HFF-Myc (cell line): ENCODE results near the gene ZNF579.

Experiments used
- DNase-seq: peaks from one replicate; pipeline ENCODE4 v3.0.0-alpha.2; 2011; ENCODE audit warnings: low read depth; ENCODE audit errors: extremely low read depth
- H3K4me3 ChIP-seq: replicated peaks from 2 replicates; pipeline ENCODE4 v1.5.1; 2011; ENCODE audit warnings: low read depth, mild to moderate bottlenecking, control low read depth, low read length
- CTCF ChIP-seq: IDR thresholded peaks from 2 replicates; pipeline ENCODE4 v1.5.1; 2012; ENCODE audit warnings: mild to moderate bottlenecking, low read depth, low read length, control low read depth; ENCODE audit errors: missing control alignments

The ZNF579 gene

GRCh38 chr19:55594996-55595545 is 14.4 kb upstream of the ZNF579 start:
- no peak for TF ChIP-seq CTCF
- no peak for DNase-seq
- H3K4me3 ChIP-seq, result no peak overlapping the region

DNA sequence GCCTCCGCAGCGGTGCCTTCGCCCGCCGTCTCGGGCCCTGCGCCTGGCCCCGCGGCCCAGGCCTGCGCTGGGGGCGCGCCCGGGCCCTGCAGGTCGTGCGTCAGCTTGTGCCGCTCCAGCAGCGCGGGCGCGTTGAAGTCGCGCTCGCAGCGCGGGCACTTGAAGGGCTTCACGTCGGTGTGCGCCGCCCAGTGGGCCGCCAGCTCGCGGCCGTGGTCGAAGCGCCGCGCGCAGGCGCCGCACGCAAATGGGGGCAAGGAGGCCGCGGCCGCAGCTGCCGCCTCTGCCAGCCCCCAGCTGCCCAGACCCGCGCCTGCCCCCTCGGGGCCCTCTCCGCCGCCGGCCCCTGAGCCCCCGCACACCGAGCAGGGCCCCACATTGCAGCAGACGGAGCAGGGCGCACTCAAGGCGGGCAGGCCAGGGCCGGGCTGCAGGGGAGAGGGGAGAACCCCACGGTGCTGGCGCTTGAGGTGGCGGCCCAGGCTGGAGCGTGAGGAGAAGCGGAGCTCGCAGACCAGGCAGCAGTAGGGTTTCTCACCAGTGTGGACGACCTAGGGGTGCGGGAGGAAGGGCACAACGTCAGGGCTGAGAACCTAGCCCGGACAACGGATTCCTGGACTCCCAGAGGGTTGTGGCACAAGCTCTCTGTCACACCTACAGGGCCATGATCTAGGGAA is 12.6 kb upstream of the ZNF579 start:
- no peak for TF ChIP-seq CTCF

DNA sequence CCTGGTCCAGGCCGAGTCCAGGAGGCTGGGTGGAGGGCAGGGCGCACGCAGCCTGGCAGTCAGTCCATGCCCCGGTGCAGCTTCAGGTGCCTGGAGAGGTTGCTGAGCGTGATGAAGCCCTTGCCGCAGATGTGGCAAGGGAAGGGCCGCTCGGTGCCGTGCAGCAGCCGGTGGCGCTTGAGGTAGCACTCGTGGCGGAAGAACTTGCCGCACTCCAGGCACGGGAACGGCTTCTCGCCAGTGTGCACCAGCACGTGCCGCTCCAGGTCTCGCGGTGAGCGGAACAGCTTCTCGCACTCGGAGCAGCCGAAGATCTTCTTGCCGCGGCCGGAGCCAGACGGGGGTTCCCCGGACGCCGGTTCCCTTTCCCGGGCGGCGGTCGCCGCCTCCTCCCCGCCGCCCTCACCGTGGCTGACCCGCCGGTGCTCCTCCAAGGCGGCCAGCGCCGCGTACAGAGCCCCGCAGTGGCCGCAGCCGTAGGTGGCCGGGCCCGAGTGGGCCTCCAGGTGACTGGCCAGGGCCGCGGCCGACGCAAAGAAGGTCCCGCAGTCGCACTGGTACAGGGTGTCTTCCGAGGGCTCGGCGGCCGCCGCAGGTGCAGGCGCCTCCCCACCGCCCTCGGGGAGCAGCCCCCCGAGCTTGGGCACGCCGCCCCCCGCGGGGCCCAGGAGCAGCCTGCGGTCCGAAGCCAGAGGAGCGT is 11.9 kb upstream of the ZNF579 start:
- no peak for DNase-seq
- no peak overlapping the region for H3K4me3 ChIP-seq
- TF ChIP-seq CTCF, result no peak

More for the DNA sequence above, 12.6 kb upstream of the ZNF579 start:
- no peak overlapping the region for H3K4me3 ChIP-seq
- DNase-seq, result no peak

GRCh38 chr19:55591555-55591954 is 10.9 kb upstream of the ZNF579 start:
- TF ChIP-seq CTCF, result no peak
- H3K4me3 ChIP-seq, result no peak overlapping the region
- DNase-seq, result no peak

DNA sequence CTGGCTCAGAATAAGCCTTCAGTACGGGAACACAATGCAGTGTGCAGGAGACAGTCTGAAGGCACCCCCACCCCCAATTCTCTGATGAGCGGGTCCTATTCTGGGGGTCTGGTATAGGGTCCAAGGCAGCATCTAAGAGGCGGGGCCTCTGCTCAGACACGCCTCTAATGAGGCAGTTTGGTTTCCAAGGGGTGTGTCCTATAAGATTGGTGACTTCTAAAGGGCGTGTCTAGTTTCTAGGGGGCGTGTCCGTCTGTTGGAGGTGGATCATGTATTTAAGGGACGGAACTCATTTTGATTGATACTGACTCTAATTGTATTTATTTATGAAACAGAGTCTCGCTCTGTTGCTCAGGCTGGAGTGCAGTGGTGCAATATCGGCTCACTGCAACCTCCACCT is 10.0 kb upstream of the ZNF579 start:
- H3K4me3 ChIP-seq, result no peak overlapping the region
- no peak for TF ChIP-seq CTCF
- DNase-seq, result no peak

GRCh38 chr19:55590109-55590508 is 9.5 kb upstream of the ZNF579 start:
- no peak for DNase-seq
- no peak for TF ChIP-seq CTCF

More at GRCh38 chr19:55590109-55590508, 9.5 kb upstream of the ZNF579 start:
- no peak overlapping the region for H3K4me3 ChIP-seq
